Panc1 (cell line): Measurements from ENCODE around the gene TIMP1. TPM values are rescaled to one million over a fixed set of nuclear protein-coding genes. Genes with fewer than 3 reads are reported as not detected.
"Not testable (repeated sequence)": the region's sequence is repeated elsewhere in the genome, so short reads cannot be mapped to it uniquely, and the experiment has no call there.

Source experiments
- ATAC-seq: fragments of 200-7000 bp; cut with Tn5 transposase; 2 replicates; pipeline ENCODE4 v1.9.1; 2020; ENCODE audit warnings: mild to moderate bottlenecking, moderate library complexity
- BruUV-seq: library from RNA; stranded (reverse); fragments of 400-500 nt; replicated peaks from 2 replicates; lab custom pipeline; 2021; lab: Mats Ljungman, UMichigan
- CTCF ChIA-PET: fragments of 300-600 bp; sonication (Branson Sonifier 250); formaldehyde crosslinking; loops from one replicate; lab custom pipeline; 2022; ENCODE audit warnings: antibody characterized with exemption; lab: Charles Lee
- POLR2A ChIA-PET: fragments of 300-600 bp; sonication (Branson Sonifier 250); formaldehyde crosslinking; loops from one replicate; lab custom pipeline; 2022; ENCODE audit warnings: antibody characterized with exemption; lab: Charles Lee
- DNase-seq: peaks from one replicate; pipeline ENCODE4 v3.0.0-alpha.2; 2010; ENCODE audit warnings: low read depth, low spot score
- H3K27ac ChIP-seq: 2 replicates; pipeline ENCODE4 v1.5.1; 2011; ENCODE audit warnings: mild to moderate bottlenecking, low read length, inconsistent platforms
- H3K27me3 ChIP-seq: fragments of 200-500 bp; sonication (Bioruptor generic); 2 replicates; pipeline ENCODE4 v1.6.0; 2014; ENCODE audit warnings: low read length, inconsistent platforms; ENCODE audit not compliant: control insufficient read depth, insufficient read depth
- H3K36me3 ChIP-seq: fragments of 200-500 bp; sonication (Bioruptor generic); 2 replicates; pipeline ENCODE4 v1.5.1; 2014; ENCODE audit warnings: inconsistent platforms, mild to moderate bottlenecking, low read length, moderate library complexity; ENCODE audit not compliant: control insufficient read depth, insufficient read depth
- H3K4me1 ChIP-seq: 2 replicates; pipeline ENCODE4 v1.5.1; 2011; ENCODE audit warnings: inconsistent platforms, mild to moderate bottlenecking, low read length, moderate library complexity; ENCODE audit not compliant: control insufficient read depth, insufficient read depth
- H3K4me3 ChIP-seq, 2 experiments: 2 replicates each; pipeline ENCODE4 v1.5.1; 2011 to 2012; ENCODE audit warnings: low read depth in 2 of 2, low read length in 2 of 2, mild to moderate bottlenecking in 2 of 2, inconsistent platforms in 1 of 2, moderate library complexity in 1 of 2
- H3K9me3 ChIP-seq: fragments of 200-500 bp; sonication (Bioruptor generic); 2 replicates; pipeline ENCODE4 v1.5.1; 2014; ENCODE audit warnings: low read depth, mild to moderate bottlenecking, inconsistent platforms, low read length, moderate library complexity; ENCODE audit not compliant: control insufficient read depth, insufficient read depth
- CTCF ChIP-seq: fragments of 450-650 bp; IDR thresholded peaks from 2 replicates; pipeline ENCODE4 v1.5.1; 2017; ENCODE audit warnings: mild to moderate bottlenecking
- POLR2AphosphoS5 ChIP-seq: IDR thresholded peaks from 2 replicates; pipeline ENCODE4 v1.6.1; 2012; ENCODE audit warnings: mild to moderate bottlenecking, low read depth, low read length, moderate library complexity
- REST ChIP-seq, 2 experiments: IDR thresholded peaks; 2 replicates each; pipeline ENCODE4 v1.6.1; 2011 to 2012; ENCODE audit warnings: low read depth in 2 of 2, control low read depth in 1 of 2, low read length in 1 of 2, mild to moderate bottlenecking in 1 of 2, moderate library complexity in 1 of 2; ENCODE audit not compliant: insufficient read depth in 1 of 2
- SIN3A ChIP-seq: IDR thresholded peaks from 2 replicates; pipeline ENCODE4 v1.6.1; 2012; ENCODE audit warnings: low read depth, mild to moderate bottlenecking, low read length, moderate library complexity, borderline replicate concordance; ENCODE audit not compliant: insufficient read depth
- TCF7L2 ChIP-seq: IDR thresholded peaks from 2 replicates; pipeline ENCODE4 v1.6.1; 2011; ENCODE audit warnings: mild to moderate bottlenecking, low read depth, low read length, inconsistent platforms
- in situ Hi-C: cut with HindIII; loops from 2 replicates; pipeline ENCODE4 v1.10.0; 2016; ENCODE audit warnings: low sequenced_read_pairs, low pct_unique_long_range_greater_than_20kb
- intact Hi-C: fragments of 100-400 bp; cut with micrococcal nuclease; formaldehyde crosslinking; loops from one replicate; pipeline ENCODE4 v1.10.0; 2022; ENCODE audit not compliant: unreplicated experiment
- total RNA-seq: library from RNA; stranded (reverse); gene quantifications from one replicate; pipeline ENCODE4 v1.2.1, GENCODE V29; 2021; ENCODE audit not compliant: unreplicated experiment

TIMP1 gene
- total RNA-seq, 1 experiment from 2014 or later = 131 TPM

DNA sequence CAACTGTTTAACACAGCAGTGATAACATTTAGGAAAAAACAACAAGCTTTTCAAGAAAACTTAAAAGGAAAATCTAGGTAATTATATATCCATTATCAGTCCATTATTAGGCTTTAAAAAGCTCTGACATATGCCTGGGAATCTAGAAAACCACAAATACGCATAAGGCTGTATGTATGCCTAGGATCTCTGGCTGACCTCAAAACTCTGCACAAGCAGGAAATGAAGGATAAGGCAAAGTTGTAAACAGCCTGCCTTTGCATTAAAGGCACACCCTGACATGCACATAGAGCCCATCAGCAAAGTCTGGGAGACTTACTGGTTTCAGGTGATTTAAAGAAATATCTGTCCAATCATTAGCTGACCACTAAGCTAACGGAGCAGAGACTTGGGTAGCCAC is 14.0 kb downstream of the TIMP1 start:
- intact Hi-C loops (no loop called here), in situ Hi-C loops (no loop called here)
- Histone ChIP-seq H3K4me3 (no peak overlapping the region), H3K9me3 (no peaks in the 10 kb centered on the region; the same call in 1 of the 2 replicates), H3K4me1 (no peaks in the 10 kb centered on the region), H3K27ac (no peak overlapping the region), H3K36me3 (no peaks in the 10 kb centered on the region), H3K27me3 (no peaks in the 10 kb centered on the region)
- ATAC-seq (no peak), DNase-seq (no peak)
- CTCF ChIA-PET = no interaction called here
- TF ChIP-seq TCF7L2 = no peak
- no peak for TF ChIP-seq SIN3A
- TF ChIP-seq REST (IDR thresholded peaks at IDR 0.05; ENCODE audit: insufficient read depth in 1 of 2, low read depth in 2 of 2, low read length in 1 of 2) = no peak
- no peak for TF ChIP-seq POLR2AphosphoS5
- TF ChIP-seq CTCF = no peak
- BruUV-seq = no TSS peak
- POLR2A ChIA-PET = no interaction called here

- ATAC-seq (no peak), DNase-seq (no peak)
- CTCF ChIA-PET = interaction anchor here (0.7 kb wide), 1 partner anchor 56 kb away, joined by 9 read pairs; no protein-coding TSS in a partner anchor
- H3K36me3 ChIP-seq = no peaks in the 10 kb centered on the region
- no peak overlapping the region for H3K27ac ChIP-seq
- no peak for TF ChIP-seq TCF7L2
- no peak for TF ChIP-seq REST (IDR thresholded peaks at IDR 0.05; ENCODE audit: insufficient read depth in 1 of 2, low read depth in 2 of 2, low read length in 1 of 2)
- TF ChIP-seq CTCF = no peak
- no peak for TF ChIP-seq SIN3A
- no peak for TF ChIP-seq POLR2AphosphoS5
- in situ Hi-C loops (no loop called here), intact Hi-C loops (no loop called here)
- H3K9me3 ChIP-seq = no peaks in the 10 kb centered on the region; the same call in 1 of the 2 replicates
- no peaks in the 10 kb centered on the region for H3K27me3 ChIP-seq
- no TSS peak for BruUV-seq
- H3K4me3 ChIP-seq = no peak overlapping the region
- no peaks in the 10 kb centered on the region for H3K4me1 ChIP-seq
- POLR2A ChIA-PET = no interaction called here
Observed at GRCh38 chrX:47597222-47597621, 15.0 kb downstream of the TIMP1 start.

GRCh38 chrX:47603125-47603524 is 20.9 kb downstream of the TIMP1 start:
- H3K4me1 ChIP-seq, H3K9me3 ChIP-seq, POLR2A ChIA-PET, intact Hi-C loops, DNase-seq, in situ Hi-C loops, H3K27ac ChIP-seq, CTCF ChIA-PET, ATAC-seq, H3K27me3 ChIP-seq, H3K4me3 ChIP-seq, H3K36me3 ChIP-seq, BruUV-seq: not testable (repeated sequence)
